ENCODE results near the gene TMEM132D.

The TMEM132D gene

DNA sequence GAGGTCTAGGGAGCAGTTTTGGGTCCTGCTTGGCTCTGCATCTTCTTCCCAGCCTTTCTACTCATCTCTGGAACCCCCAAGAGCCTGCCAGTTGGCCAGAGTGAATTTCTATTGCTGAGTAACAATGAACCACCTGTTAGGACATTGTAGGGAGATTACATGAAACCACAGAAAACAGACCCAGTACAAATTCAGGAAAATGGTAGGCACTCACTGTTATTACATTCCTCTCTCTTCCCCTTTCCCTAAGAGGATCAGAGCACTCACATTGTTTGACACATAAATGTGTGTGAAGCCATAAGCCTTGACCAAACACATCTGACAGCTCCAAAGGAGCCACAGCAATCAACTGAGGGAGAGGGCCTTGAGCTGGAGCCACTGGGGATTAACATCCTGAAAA is 216.1 kb downstream of the TMEM132D start:
- DNase-seq (ENCODE audit: low spot score): no peak
- TF ChIP-seq, protein P1, sequence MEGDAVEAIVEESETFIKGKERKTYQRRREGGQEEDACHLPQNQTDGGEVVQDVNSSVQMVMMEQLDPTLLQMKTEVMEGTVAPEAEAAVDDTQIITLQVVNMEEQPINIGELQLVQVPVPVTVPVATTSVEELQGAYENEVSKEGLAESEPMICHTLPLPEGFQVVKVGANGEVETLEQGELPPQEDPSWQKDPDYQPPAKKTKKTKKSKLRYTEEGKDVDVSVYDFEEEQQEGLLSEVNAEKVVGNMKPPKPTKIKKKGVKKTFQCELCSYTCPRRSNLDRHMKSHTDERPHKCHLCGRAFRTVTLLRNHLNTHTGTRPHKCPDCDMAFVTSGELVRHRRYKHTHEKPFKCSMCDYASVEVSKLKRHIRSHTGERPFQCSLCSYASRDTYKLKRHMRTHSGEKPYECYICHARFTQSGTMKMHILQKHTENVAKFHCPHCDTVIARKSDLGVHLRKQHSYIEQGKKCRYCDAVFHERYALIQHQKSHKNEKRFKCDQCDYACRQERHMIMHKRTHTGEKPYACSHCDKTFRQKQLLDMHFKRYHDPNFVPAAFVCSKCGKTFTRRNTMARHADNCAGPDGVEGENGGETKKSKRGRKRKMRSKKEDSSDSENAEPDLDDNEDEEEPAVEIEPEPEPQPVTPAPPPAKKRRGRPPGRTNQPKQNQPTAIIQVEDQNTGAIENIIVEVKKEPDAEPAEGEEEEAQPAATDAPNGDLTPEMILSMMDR (IDR thresholded peaks at IDR 0.05; ENCODE audit: extremely low read depth, missing control alignments): no peak

DNA sequence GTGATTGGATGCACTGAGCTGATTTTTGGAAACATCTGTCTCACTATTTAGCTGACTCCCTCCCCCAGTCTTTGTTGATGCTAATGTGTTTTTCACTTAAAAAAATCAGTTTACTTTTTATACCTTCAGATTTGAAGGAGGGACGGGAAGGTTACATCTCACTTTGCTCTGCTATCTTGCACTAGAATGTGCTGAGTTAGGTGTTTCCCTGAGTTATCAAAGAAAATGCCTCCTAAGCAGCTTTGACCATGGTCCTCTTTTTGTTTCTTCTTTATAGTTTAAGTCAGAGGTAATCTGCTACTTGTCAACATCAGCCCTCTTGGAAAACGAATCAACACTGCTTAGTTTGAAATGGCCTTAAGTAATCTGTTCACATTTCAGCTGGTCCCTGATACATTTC is 222.0 kb downstream of the TMEM132D start:
- no peak for DNase-seq (ENCODE audit: low spot score)
- TF ChIP-seq, protein P1 (IDR thresholded peaks at IDR 0.05; ENCODE audit: extremely low read depth, missing control alignments): no peak

DNA sequence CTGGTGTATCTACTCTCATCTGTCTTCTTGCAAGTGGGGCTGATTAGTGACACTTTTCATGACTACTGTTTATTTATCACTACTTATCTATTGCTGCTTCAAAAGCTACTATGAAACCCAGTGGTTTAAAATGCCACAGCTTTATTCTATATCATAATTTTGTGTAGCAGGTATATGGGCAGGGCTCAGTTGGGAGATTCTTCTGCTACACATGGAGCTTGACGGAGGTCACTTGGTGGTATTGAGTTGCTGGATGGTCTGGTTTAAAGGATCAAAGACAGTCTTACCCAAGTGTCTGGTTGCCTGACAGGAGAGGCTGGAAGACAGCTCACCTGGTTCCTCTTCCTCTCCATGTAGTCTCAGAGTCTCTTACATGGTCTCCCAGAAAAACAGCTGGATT is 222.7 kb downstream of the TMEM132D start:
- DNase-seq (ENCODE audit: low spot score): no peak
- TF ChIP-seq, protein P1 (IDR thresholded peaks at IDR 0.05; ENCODE audit: extremely low read depth, missing control alignments): no peak

DNA sequence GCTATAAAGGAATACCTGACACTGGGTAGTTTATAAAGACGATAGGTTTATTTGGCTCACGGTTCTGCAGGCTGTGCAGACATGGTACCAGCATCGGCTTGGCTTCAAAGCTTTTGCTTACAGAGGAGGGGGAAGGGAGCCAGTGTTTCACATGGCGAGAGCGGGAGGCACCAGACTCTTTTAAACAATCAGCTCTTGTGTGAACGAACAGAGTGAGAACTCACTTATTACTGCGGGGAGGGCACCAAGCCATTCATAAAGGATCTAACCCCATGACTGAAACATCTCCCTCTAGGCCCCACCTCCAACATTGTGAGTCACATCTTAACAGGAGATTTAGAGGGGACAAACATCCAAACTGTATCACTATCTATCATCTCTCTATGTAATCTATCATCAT is 227.4 kb downstream of the TMEM132D start:
- TF ChIP-seq, protein P1 (IDR thresholded peaks at IDR 0.05; ENCODE audit: extremely low read depth, missing control alignments): no peak
- DNase-seq (ENCODE audit: low spot score): no peak

DNA sequence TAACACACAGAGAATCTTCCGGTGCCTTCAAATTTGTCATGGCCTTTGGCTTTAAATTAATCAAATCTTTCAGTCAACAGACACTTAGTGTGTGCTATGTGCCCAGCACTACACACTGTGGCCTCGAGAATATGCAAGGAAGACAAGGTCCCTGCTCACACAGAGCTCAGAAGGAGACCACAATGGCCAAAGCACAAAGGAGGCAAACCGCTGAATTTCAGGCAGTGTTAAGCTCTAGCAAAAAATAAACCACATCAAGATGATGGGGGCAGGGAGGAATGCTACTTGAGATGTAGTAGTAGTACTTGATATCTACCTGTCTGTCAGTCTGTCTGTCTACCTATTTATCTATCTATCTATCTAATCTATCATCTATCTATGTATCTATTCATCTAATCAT is 227.9 kb downstream of the TMEM132D start:
- TF ChIP-seq, protein P1 (IDR thresholded peaks at IDR 0.05; ENCODE audit: extremely low read depth, missing control alignments): no peak

DNA sequence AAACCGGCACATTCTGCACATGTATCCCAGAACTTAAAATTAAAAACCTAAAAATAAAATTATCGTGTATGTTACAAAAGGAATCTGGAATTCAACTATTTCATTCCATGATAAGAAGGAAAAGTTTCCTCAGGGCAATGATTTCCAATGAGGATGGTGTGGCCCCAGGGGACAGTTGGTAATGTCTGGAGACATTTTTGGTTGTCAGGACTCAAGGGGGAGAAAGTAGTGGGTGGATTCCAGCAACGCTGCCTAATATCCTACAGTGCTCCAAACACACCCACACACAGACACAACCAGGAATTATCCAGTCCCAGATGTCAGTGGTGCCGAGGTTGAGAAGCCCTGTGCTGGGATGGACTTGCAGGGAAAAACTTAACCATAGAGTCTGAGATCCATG is 228.3 kb downstream of the TMEM132D start:
- DNase-seq (ENCODE audit: low spot score): no peak
- TF ChIP-seq, protein P1 (IDR thresholded peaks at IDR 0.05; ENCODE audit: extremely low read depth, missing control alignments): no peak

More for the DNA sequence above, 227.9 kb downstream of the TMEM132D start:
- no peak for DNase-seq (ENCODE audit: low spot score)

DNA sequence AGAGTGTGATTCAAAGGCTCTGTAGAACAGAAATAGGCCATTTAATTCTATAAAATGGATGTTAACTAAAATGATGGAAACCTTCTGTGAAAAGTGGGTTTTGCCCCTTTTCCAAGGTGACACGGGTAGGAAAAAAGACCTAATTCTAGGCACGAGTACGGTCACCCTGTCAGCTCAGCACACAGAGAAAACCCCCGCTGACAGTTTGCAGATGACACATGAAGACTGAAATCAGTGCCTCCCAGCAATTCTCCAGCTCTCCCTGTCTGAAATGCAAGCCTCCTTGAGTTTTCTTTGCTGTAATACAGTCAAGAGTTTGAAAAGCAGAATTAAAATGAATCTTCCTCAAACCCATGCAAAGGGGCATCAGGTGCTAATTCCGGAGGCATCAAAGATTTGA is 230.0 kb downstream of the TMEM132D start:
- TF ChIP-seq, protein P1 (IDR thresholded peaks at IDR 0.05; ENCODE audit: extremely low read depth, missing control alignments): no peak
- DNase-seq (ENCODE audit: low spot score): no peak

All from GM20000 (cell line).